Liver (tissue), 3 donors: ENCODE data around the gene RIN1.

Experiments used
- FOXA1 ChIP-seq: IDR thresholded peaks from 2 replicates; pipeline ENCODE4 v1.6.1; 2016; ENCODE audit warnings: antibody characterized with exemption
- GABPA ChIP-seq, 2 donors: IDR thresholded peaks in 1 of 2; conservative IDR thresholded peaks in 1 of 2; 2 replicates each; pipeline ENCODE4 v1.6.1; 2016; ENCODE audit warnings: antibody characterized with exemption in 2 of 2, mild to moderate bottlenecking in 1 of 2, moderate library complexity in 1 of 2
- JUND ChIP-seq, 2 donors: IDR thresholded peaks; 2 replicates each; pipeline ENCODE4 v1.6.1; 2016; ENCODE audit warnings: antibody characterized with exemption in 2 of 2
- RAD21 ChIP-seq, 2 donors: IDR thresholded peaks; 2 replicates each; pipeline ENCODE4 v1.6.1; 2016; ENCODE audit warnings: antibody characterized with exemption in 2 of 2, mild to moderate bottlenecking in 2 of 2
- TF ChIP-seq, protein P1 (sequence below): fragments of 150-350 bp; IDR thresholded peaks from 2 replicates; pipeline ENCODE4 v1.5.1; 2017; ENCODE audit warnings: improper control_type of control experiment, low read depth, low read length; ENCODE audit not compliant: missing input control
- TF ChIP-seq, protein P2 (sequence below): IDR thresholded peaks from 2 replicates; pipeline ENCODE4 v1.6.1; 2016; ENCODE audit warnings: antibody characterized with exemption, mild to moderate bottlenecking
- TF ChIP-seq, protein P3 (sequence below): IDR thresholded peaks from 2 replicates; pipeline ENCODE4 v1.6.1; 2016; ENCODE audit warnings: antibody characterized with exemption
- TF ChIP-seq, protein P4 (sequence below): IDR thresholded peaks from 2 replicates; pipeline ENCODE4 v1.6.1; 2016; ENCODE audit warnings: antibody characterized with exemption
- donor health status: healthy.
- donor health status: healthy.

DNA sequence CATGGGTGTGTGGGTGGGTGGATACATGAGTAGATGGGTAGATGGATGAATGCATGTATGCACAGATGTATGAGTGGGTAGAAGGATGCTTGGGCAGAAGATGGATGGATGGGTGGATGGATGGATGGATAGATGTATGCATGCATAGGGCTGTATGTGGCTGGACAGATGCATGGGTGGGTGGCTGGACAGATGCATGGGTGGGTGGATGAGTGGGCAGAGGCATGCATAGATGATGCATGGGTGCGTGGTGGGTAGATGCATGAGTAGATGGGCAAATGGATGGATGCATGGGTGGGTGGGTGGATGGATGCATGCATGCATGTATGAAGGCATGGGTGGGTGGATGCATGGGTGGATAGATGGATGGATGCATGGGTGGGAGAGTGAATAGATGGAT lies 12.6 kb downstream of the RIN1 start:
- TF ChIP-seq, protein P1, sequence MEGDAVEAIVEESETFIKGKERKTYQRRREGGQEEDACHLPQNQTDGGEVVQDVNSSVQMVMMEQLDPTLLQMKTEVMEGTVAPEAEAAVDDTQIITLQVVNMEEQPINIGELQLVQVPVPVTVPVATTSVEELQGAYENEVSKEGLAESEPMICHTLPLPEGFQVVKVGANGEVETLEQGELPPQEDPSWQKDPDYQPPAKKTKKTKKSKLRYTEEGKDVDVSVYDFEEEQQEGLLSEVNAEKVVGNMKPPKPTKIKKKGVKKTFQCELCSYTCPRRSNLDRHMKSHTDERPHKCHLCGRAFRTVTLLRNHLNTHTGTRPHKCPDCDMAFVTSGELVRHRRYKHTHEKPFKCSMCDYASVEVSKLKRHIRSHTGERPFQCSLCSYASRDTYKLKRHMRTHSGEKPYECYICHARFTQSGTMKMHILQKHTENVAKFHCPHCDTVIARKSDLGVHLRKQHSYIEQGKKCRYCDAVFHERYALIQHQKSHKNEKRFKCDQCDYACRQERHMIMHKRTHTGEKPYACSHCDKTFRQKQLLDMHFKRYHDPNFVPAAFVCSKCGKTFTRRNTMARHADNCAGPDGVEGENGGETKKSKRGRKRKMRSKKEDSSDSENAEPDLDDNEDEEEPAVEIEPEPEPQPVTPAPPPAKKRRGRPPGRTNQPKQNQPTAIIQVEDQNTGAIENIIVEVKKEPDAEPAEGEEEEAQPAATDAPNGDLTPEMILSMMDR, result no peak
- TF ChIP-seq, protein P2, sequence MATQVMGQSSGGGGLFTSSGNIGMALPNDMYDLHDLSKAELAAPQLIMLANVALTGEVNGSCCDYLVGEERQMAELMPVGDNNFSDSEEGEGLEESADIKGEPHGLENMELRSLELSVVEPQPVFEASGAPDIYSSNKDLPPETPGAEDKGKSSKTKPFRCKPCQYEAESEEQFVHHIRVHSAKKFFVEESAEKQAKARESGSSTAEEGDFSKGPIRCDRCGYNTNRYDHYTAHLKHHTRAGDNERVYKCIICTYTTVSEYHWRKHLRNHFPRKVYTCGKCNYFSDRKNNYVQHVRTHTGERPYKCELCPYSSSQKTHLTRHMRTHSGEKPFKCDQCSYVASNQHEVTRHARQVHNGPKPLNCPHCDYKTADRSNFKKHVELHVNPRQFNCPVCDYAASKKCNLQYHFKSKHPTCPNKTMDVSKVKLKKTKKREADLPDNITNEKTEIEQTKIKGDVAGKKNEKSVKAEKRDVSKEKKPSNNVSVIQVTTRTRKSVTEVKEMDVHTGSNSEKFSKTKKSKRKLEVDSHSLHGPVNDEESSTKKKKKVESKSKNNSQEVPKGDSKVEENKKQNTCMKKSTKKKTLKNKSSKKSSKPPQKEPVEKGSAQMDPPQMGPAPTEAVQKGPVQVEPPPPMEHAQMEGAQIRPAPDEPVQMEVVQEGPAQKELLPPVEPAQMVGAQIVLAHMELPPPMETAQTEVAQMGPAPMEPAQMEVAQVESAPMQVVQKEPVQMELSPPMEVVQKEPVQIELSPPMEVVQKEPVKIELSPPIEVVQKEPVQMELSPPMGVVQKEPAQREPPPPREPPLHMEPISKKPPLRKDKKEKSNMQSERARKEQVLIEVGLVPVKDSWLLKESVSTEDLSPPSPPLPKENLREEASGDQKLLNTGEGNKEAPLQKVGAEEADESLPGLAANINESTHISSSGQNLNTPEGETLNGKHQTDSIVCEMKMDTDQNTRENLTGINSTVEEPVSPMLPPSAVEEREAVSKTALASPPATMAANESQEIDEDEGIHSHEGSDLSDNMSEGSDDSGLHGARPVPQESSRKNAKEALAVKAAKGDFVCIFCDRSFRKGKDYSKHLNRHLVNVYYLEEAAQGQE, result no peak
- TF ChIP-seq GABPA (IDR thresholded peaks at IDR 0.05 in 1 of 2, conservative IDR thresholded peaks at IDR 0.05 in 1 of 2) (no peak), JUND (IDR thresholded peaks at IDR 0.05) (no peak), FOXA1 (no peak), RAD21 (IDR thresholded peaks at IDR 0.05) (no peak)
- TF ChIP-seq, protein P3, sequence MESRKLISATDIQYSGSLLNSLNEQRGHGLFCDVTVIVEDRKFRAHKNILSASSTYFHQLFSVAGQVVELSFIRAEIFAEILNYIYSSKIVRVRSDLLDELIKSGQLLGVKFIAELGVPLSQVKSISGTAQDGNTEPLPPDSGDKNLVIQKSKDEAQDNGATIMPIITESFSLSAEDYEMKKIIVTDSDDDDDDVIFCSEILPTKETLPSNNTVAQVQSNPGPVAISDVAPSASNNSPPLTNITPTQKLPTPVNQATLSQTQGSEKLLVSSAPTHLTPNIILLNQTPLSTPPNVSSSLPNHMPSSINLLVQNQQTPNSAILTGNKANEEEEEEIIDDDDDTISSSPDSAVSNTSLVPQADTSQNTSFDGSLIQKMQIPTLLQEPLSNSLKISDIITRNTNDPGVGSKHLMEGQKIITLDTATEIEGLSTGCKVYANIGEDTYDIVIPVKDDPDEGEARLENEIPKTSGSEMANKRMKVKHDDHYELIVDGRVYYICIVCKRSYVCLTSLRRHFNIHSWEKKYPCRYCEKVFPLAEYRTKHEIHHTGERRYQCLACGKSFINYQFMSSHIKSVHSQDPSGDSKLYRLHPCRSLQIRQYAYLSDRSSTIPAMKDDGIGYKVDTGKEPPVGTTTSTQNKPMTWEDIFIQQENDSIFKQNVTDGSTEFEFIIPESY, result no peak
- TF ChIP-seq, protein P4, sequence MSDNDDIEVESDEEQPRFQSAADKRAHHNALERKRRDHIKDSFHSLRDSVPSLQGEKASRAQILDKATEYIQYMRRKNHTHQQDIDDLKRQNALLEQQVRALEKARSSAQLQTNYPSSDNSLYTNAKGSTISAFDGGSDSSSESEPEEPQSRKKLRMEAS, result no peak
